ENCODE measurements around the gene BLVRA.

BLVRA gene

GRCh38 chr7:43749383-43749940 is 9.0 kb upstream of the BLVRA start:
- no peak for DNase-seq (ENCODE audit: low spot score)

GRCh38 chr7:43750016-43750887 is 8.2 kb upstream of the BLVRA start:
- DNase-seq (ENCODE audit: low spot score), result no peak

- no peak for DNase-seq (ENCODE audit: low spot score)
These were observed 6.1 kb upstream of the BLVRA start for GRCh38 chr7:43752411-43752810.

- no peak for DNase-seq (ENCODE audit: low spot score)
These were observed 5.1 kb upstream of the BLVRA start for GRCh38 chr7:43753271-43753810.

GRCh38 chr7:43753843-43754242 is 4.6 kb upstream of the BLVRA start:
- no peak for DNase-seq (ENCODE audit: low spot score)

GRCh38 chr7:43754596-43754995 is 3.9 kb upstream of the BLVRA start:
- no peak for DNase-seq (ENCODE audit: low spot score)

- peak; percentile 48 for DNase-seq (ENCODE audit: low spot score)
These were observed 2.0 kb upstream of the BLVRA start for GRCh38 chr7:43756368-43757072.

GRCh38 chr7:43757073-43757720 is 1.3 kb upstream of the BLVRA start:
- no peak for DNase-seq (ENCODE audit: low spot score)

GRCh38 chr7:43758822-43759683 is 573 bp downstream of the BLVRA start:
- peak; percentile 47 for DNase-seq (ENCODE audit: low spot score)

GRCh38 chr7:43760861-43761260 is 2.4 kb downstream of the BLVRA start:
- DNase-seq (ENCODE audit: low spot score), result no peak

- DNase-seq (ENCODE audit: low spot score), result no peak
These were observed 2.9 kb downstream of the BLVRA start for GRCh38 chr7:43761382-43761781.

- no peak for DNase-seq (ENCODE audit: low spot score)
These were observed 3.6 kb downstream of the BLVRA start for GRCh38 chr7:43761938-43762692.

- DNase-seq (ENCODE audit: low spot score), result no peak
These were observed 4.7 kb downstream of the BLVRA start for GRCh38 chr7:43763183-43763582.

GRCh38 chr7:43764039-43764761 is 5.7 kb downstream of the BLVRA start:
- peak; percentile 80 for DNase-seq (ENCODE audit: low spot score)

- peak; percentile 44 for DNase-seq (ENCODE audit: low spot score)
These were observed 6.5 kb downstream of the BLVRA start for GRCh38 chr7:43764807-43765491.

- DNase-seq (ENCODE audit: low spot score), result peak; percentile 48
These were observed 8.1 kb downstream of the BLVRA start for GRCh38 chr7:43766564-43766963.

GRCh38 chr7:43767311-43767710 is 8.8 kb downstream of the BLVRA start:
- DNase-seq (ENCODE audit: low spot score), result peak; percentile 9

- DNase-seq (ENCODE audit: low spot score), result peak; percentile 60
These were observed 9.9 kb downstream of the BLVRA start for GRCh38 chr7:43768201-43768886.

- DNase-seq (ENCODE audit: low spot score), result peak; percentile 67
These were observed 10.4 kb downstream of the BLVRA start for GRCh38 chr7:43768887-43769272.
